ENCODE measurements around the gene TSFM. TPM values are rescaled to one million over a fixed set of nuclear protein-coding genes. Genes with fewer than 3 reads are reported as not detected.

Gene TSFM
- total and polyA plus RNA-seq, 2 of the 13 experiments (the other 11 are each of a cell fraction or from before 2014, with no cell fraction given) = 29.8 to 68.3 TPM

- Histone ChIP-seq H3K27me3 (ENCODE audit: control insufficient read depth in 1 of 2, insufficient read depth in 2 of 2, low read length in 2 of 2) (no peaks in the 10 kb centered on the region; a peak in 1 of 5 replicates), H3K36me3 (replicated peaks in 1 of 2; ENCODE audit: control insufficient read depth in 1 of 2, insufficient read depth in 2 of 2, low read length in 2 of 2) (peaks cover 18% of the 10 kb centered on the region in 2 experiments), H3K4me2 (ENCODE audit: low read depth, low read length) (peak within 1 kb of the TSS; percentile 96), H3K4me3 (replicated peaks in 1 of 3; ENCODE audit: insufficient read depth in 1 of 3, low read depth in 2 of 3, low read length in 3 of 3) (peak within 1 kb of the TSS; percentile 77 to 89 (median 78)), H3K4me1 (ENCODE audit: insufficient read depth, low read length) (peaks cover 23% of the 10 kb centered on the region), H3K79me2 (ENCODE audit: insufficient read depth, low read length) (peaks cover 17% of the 10 kb centered on the region), H3K9ac (ENCODE audit: insufficient read depth, low read depth, low read length) (peak within 1 kb of the TSS; percentile 94), H2AFZ (ENCODE audit: low read length) (peak within 1 kb of the TSS; percentile 62), H4K20me1 (ENCODE audit: insufficient read depth, low read length) (no peaks in the 10 kb centered on the region), H3K27ac (ENCODE audit: extremely low read length, insufficient read depth, low read length) (peak within 1 kb of the TSS; percentile 97), H3K9me3 (ENCODE audit: low read length) (no peaks in the 10 kb centered on the region)
- CTCF ChIA-PET (ENCODE audit: low intra/inter-chr PET ratio, low total read pairs) = no interaction called here
- 10% methylated on average over 31 of the region's 67 CpGs for WGBS (ENCODE audit: low lambda C conversion rate)
- POLR2A ChIA-PET = interaction anchor here (0.6 to 1.8 kb wide), 24 partner anchors 9 to 1082 kb away, joined by 3 to 15 read pairs (median 4); partner anchors contain the start of genes ARHGEF25, ATP23, CDK4 and CTDSP2
- DNase-seq (ENCODE audit: low spot score) = peak; percentile 35
- ATAC-seq = peak; percentile 63
- in situ Hi-C loops (cut with HindIII; ENCODE audit: extremely low pct_ligation_motif_present, low pct_unique_long_range_greater_than_20kb) = no loop called here
- BruUV-seq (replicated peaks) = TSS peak; percentile 66
- FAIRE-seq = no peak
- intact Hi-C loops (cut with micrococcal nuclease; ENCODE audit: unreplicated experiment) = loop anchor here (1.0 to 5.0 kb wide), 2 partner anchors 10 to 70 kb away; partner anchors contain the start of gene TSFM
- TF ChIP-seq ZNF639 (CRISPR knock-in tag; conservative IDR thresholded peaks at IDR 0.05) = no peak
- TF ChIP-seq, protein P1, sequence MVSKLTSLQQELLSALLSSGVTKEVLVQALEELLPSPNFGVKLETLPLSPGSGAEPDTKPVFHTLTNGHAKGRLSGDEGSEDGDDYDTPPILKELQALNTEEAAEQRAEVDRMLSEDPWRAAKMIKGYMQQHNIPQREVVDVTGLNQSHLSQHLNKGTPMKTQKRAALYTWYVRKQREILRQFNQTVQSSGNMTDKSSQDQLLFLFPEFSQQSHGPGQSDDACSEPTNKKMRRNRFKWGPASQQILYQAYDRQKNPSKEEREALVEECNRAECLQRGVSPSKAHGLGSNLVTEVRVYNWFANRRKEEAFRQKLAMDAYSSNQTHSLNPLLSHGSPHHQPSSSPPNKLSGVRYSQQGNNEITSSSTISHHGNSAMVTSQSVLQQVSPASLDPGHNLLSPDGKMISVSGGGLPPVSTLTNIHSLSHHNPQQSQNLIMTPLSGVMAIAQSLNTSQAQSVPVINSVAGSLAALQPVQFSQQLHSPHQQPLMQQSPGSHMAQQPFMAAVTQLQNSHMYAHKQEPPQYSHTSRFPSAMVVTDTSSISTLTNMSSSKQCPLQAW (CRISPR knock-in tag; IDR thresholded peaks at IDR 0.05) = no peak
- TF ChIP-seq SRY (CRISPR knock-in tag; IDR thresholded peaks at IDR 0.05) = no peak
- TF ChIP-seq, protein P2, sequence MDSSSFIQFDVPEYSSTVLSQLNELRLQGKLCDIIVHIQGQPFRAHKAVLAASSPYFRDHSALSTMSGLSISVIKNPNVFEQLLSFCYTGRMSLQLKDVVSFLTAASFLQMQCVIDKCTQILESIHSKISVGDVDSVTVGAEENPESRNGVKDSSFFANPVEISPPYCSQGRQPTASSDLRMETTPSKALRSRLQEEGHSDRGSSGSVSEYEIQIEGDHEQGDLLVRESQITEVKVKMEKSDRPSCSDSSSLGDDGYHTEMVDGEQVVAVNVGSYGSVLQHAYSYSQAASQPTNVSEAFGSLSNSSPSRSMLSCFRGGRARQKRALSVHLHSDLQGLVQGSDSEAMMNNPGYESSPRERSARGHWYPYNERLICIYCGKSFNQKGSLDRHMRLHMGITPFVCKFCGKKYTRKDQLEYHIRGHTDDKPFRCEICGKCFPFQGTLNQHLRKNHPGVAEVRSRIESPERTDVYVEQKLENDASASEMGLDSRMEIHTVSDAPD (CRISPR knock-in tag; IDR thresholded peaks at IDR 0.05) = no peak
- TF ChIP-seq DRAP1 (CRISPR knock-in tag; IDR thresholded peaks at IDR 0.05) = 0 out of 2 replicates have a peak, but pooled peaks have one; percentile 4
- no peak for TF ChIP-seq GATA4 (IDR thresholded peaks at IDR 0.05; ENCODE audit: borderline replicate concordance, low read depth)
- no peak for TF ChIP-seq ZNF138 (CRISPR knock-in tag; IDR thresholded peaks at IDR 0.05; ENCODE audit: low read depth)
- no peak for TF ChIP-seq FOXA3 (CRISPR knock-in tag; IDR thresholded peaks at IDR 0.05)
- TF ChIP-seq ATF7-NPFF (CRISPR knock-in tag; IDR thresholded peaks at IDR 0.05; ENCODE audit: low read depth) = no peak
- TF ChIP-seq, protein P3, sequence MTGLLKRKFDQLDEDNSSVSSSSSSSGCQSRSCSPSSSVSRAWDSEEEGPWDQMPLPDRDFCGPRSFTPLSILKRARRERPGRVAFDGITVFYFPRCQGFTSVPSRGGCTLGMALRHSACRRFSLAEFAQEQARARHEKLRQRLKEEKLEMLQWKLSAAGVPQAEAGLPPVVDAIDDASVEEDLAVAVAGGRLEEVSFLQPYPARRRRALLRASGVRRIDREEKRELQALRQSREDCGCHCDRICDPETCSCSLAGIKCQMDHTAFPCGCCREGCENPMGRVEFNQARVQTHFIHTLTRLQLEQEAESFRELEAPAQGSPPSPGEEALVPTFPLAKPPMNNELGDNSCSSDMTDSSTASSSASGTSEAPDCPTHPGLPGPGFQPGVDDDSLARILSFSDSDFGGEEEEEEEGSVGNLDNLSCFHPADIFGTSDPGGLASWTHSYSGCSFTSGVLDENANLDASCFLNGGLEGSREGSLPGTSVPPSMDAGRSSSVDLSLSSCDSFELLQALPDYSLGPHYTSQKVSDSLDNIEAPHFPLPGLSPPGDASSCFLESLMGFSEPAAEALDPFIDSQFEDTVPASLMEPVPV (CRISPR knock-in tag; IDR thresholded peaks at IDR 0.05) = 0 out of 2 replicates have a peak, but pooled peaks have one; percentile 26
- no peak for TF ChIP-seq FOXM1 (CRISPR knock-in tag; IDR thresholded peaks at IDR 0.05)
- TF ChIP-seq, protein P4, sequence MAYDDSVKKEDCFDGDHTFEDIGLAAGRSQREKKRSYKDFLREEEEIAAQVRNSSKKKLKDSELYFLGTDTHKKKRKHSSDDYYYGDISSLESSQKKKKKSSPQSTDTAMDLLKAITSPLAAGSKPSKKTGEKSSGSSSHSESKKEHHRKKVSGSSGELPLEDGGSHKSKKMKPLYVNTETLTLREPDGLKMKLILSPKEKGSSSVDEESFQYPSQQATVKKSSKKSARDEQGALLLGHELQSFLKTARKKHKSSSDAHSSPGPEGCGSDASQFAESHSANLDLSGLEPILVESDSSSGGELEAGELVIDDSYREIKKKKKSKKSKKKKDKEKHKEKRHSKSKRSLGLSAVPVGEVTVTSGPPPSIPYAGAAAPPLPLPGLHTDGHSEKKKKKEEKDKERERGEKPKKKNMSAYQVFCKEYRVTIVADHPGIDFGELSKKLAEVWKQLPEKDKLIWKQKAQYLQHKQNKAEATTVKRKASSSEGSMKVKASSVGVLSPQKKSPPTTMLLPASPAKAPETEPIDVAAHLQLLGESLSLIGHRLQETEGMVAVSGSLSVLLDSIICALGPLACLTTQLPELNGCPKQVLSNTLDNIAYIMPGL (CRISPR knock-in tag; IDR thresholded peaks at IDR 0.05; ENCODE audit: borderline replicate concordance in 1 of 2, low read depth in 1 of 2) = no peak; a peak in 1 of 4 replicates
- no peak for TF ChIP-seq MIER2 (CRISPR knock-in tag; IDR thresholded peaks at IDR 0.05)
These were observed 9.9 kb upstream of the TSFM start, which contains the start of gene EEF1AKMT3 for GRCh38 chr12:57772429-57773322. Gene EEF1AKMT3, plus strand, starts transcription at chr12:57772614. Its CDS starts 111 bp downstream, at chr12:57772725.
